ENCODE results near the gene WIPF1.

DNA sequence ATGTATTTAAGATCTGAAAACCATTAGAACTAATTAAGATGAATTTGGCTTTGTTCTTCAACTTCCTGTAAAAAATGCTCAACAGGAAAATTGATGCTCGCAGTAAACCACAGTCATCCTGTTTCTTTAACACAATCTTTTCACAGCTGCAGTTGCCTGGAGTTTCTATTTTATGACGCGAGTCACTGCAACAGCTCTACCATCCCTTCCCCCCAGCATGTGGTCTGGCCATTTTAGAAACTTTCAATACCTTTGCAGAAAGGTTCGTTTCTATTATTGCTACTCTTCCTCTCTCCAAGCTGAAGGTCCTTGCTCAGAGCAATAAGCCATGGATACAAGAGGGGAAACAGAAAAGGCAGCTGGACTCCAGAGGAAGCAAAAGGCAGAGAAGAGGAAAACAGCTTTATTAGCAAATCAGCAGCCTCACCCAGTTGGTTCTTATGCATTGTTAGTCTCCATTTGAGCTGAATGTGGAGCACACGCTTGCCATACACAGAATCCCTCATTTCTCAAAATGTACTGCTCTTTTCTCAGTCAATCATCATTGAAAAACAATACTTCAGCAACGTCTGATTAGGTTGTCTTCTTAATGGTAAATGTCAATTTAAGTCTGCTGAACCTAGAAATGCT is 3.9 kb downstream of the WIPF1 start:
- TF ChIP-seq ZNF430 (CRISPR knock-in tag; IDR thresholded peaks at IDR 0.05) (no peak), YY1 (IDR thresholded peaks at IDR 0.05; ENCODE audit: insufficient read depth, insufficient replicate concordance, low read depth, low read length) (no peak), GPBP1L1 (CRISPR knock-in tag; IDR thresholded peaks at IDR 0.05) (no peak), SP2 (CRISPR knock-in tag; IDR thresholded peaks at IDR 0.05) (no peak), ZNF772 (CRISPR knock-in tag; IDR thresholded peaks at IDR 0.05) (no peak), RXRA (CRISPR knock-in tag; IDR thresholded peaks at IDR 0.05) (no peak)
- TF ChIP-seq, protein P1, sequence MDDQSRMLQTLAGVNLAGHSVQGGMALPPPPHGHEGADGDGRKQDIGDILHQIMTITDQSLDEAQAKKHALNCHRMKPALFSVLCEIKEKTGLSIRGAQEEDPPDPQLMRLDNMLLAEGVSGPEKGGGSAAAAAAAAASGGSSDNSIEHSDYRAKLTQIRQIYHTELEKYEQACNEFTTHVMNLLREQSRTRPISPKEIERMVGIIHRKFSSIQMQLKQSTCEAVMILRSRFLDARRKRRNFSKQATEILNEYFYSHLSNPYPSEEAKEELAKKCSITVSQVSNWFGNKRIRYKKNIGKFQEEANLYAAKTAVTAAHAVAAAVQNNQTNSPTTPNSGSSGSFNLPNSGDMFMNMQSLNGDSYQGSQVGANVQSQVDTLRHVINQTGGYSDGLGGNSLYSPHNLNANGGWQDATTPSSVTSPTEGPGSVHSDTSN (CRISPR knock-in tag; IDR thresholded peaks at IDR 0.05; ENCODE audit: borderline replicate concordance), result no peak
- TF ChIP-seq, protein P2, sequence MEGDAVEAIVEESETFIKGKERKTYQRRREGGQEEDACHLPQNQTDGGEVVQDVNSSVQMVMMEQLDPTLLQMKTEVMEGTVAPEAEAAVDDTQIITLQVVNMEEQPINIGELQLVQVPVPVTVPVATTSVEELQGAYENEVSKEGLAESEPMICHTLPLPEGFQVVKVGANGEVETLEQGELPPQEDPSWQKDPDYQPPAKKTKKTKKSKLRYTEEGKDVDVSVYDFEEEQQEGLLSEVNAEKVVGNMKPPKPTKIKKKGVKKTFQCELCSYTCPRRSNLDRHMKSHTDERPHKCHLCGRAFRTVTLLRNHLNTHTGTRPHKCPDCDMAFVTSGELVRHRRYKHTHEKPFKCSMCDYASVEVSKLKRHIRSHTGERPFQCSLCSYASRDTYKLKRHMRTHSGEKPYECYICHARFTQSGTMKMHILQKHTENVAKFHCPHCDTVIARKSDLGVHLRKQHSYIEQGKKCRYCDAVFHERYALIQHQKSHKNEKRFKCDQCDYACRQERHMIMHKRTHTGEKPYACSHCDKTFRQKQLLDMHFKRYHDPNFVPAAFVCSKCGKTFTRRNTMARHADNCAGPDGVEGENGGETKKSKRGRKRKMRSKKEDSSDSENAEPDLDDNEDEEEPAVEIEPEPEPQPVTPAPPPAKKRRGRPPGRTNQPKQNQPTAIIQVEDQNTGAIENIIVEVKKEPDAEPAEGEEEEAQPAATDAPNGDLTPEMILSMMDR (CRISPR knock-in tag; IDR thresholded peaks at IDR 0.05), result no peak
- TF ChIP-seq, protein P3, sequence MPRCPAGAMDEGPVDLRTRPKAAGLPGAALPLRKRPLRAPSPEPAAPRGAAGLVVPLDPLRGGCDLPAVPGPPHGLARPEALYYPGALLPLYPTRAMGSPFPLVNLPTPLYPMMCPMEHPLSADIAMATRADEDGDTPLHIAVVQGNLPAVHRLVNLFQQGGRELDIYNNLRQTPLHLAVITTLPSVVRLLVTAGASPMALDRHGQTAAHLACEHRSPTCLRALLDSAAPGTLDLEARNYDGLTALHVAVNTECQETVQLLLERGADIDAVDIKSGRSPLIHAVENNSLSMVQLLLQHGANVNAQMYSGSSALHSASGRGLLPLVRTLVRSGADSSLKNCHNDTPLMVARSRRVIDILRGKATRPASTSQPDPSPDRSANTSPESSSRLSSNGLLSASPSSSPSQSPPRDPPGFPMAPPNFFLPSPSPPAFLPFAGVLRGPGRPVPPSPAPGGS (CRISPR knock-in tag; IDR thresholded peaks at IDR 0.05), result no peak
